Naive thymus-derived CD4-positive, alpha-beta T cell (primary cell): ENCODE measurements around the gene CDK8. TPM values are rescaled to one million over a fixed set of nuclear protein-coding genes. Genes with fewer than 3 reads are reported as not detected.

Source experiments
- ATAC-seq: fragments of 150-1000 bp; cut with Tn5 transposase; 2 replicates; pipeline ENCODE4 v1.10.0; 2021; ENCODE audit warnings: mild to moderate bottlenecking, moderate library complexity
- CTCF ChIA-PET: fragments of 350-600 bp; sonication (Branson Sonifier 250); formaldehyde crosslinking; loops from one replicate; lab custom pipeline; 2021; ENCODE audit warnings: antibody characterized with exemption; lab: Charles Lee
- POLR2A ChIA-PET: fragments of 350-600 bp; sonication (Branson Sonifier 250); formaldehyde crosslinking; loops from one replicate; lab custom pipeline; 2021; ENCODE audit warnings: antibody characterized with exemption, inconsistent platforms; lab: Charles Lee
- DNase-seq, 9 donors: peaks; one replicate each; pipeline versions ENCODE4 v3.0.0 to v3.0.0-alpha.2; 2020 to 2022; ENCODE audit warnings: mixed read lengths in 1 of 9
- H3K27ac ChIP-seq: one replicate; pipeline ENCODE4 v1.7.0; 2013; ENCODE audit warnings: mild to moderate bottlenecking, low read depth, low read length, moderate library complexity
- H3K27me3 ChIP-seq, 2 donors: one replicate each; pipeline ENCODE4 v1.7.0; 2013; ENCODE audit warnings: low read length in 2 of 2, mild to moderate bottlenecking in 2 of 2, moderate library complexity in 2 of 2; ENCODE audit not compliant: control insufficient read depth in 2 of 2, insufficient read depth in 2 of 2
- H3K36me3 ChIP-seq, 3 experiments: 1 replicate in 2 of 3; 2 replicates in 1 of 3; pipeline ENCODE4 v1.7.0; 2013; ENCODE audit warnings: low read length in 3 of 3, mild to moderate bottlenecking in 3 of 3, moderate library complexity in 1 of 3; ENCODE audit not compliant: insufficient read depth in 3 of 3, control insufficient read depth in 2 of 3
- H3K4me1 ChIP-seq, 2 donors: one replicate each; pipeline ENCODE4 v1.7.0; 2013; ENCODE audit warnings: low read length in 2 of 2, mild to moderate bottlenecking in 2 of 2, moderate library complexity in 1 of 2; ENCODE audit not compliant: control insufficient read depth in 2 of 2, insufficient read depth in 2 of 2
- H3K4me3 ChIP-seq: 2 replicates; pipeline ENCODE4 v1.7.0; 2013; ENCODE audit warnings: mild to moderate bottlenecking, low read length
- H3K9me3 ChIP-seq, 3 experiments: 1 replicate in 2 of 3; 2 replicates in 1 of 3; pipeline ENCODE4 v1.7.0; 2013; ENCODE audit warnings: low read length in 3 of 3; ENCODE audit not compliant: control insufficient read depth in 2 of 3
- H3K27ac Mint-ChIP-seq, 9 donors: one replicate each; pipeline ENCODE4 v1.8.0; 2020 to 2022; ENCODE audit warnings: mixed read lengths in 9 of 9, mild to moderate bottlenecking in 8 of 9, moderate library complexity in 5 of 9, inconsistent platforms in 2 of 9
- H3K27me3 Mint-ChIP-seq, 5 donors: one replicate each; pipeline ENCODE4 v1.8.0; 2021 to 2022; ENCODE audit warnings: mixed read lengths in 5 of 5, mild to moderate bottlenecking in 1 of 5
- H3K36me3 Mint-ChIP-seq, 5 donors: one replicate each; pipeline ENCODE4 v1.8.0; 2020 to 2022; ENCODE audit warnings: mixed read lengths in 5 of 5, mild to moderate bottlenecking in 3 of 5, inconsistent platforms in 1 of 5
- H3K4me1 Mint-ChIP-seq, 7 donors: one replicate each; pipeline ENCODE4 v1.8.0; 2020 to 2022; ENCODE audit warnings: mixed read lengths in 7 of 7, mild to moderate bottlenecking in 3 of 7, inconsistent platforms in 1 of 7
- H3K4me3 Mint-ChIP-seq, 10 donors: one replicate each; pipeline ENCODE4 v1.8.0; 2020 to 2022; ENCODE audit warnings: mild to moderate bottlenecking in 10 of 10, mixed read lengths in 10 of 10, moderate library complexity in 6 of 10, inconsistent platforms in 2 of 10
- H3K9me3 Mint-ChIP-seq, 11 donors: one replicate each; pipeline ENCODE4 v1.8.0; 2020 to 2022; ENCODE audit warnings: mixed read lengths in 11 of 11, mild to moderate bottlenecking in 4 of 11, inconsistent platforms in 1 of 11, moderate library complexity in 1 of 11
- intact Hi-C, 2 donors: fragments of 100-400 bp; cut with micrococcal nuclease; formaldehyde crosslinking; loops; one replicate each; pipeline ENCODE4 v1.15.1; 2023
- polyA plus RNA-seq, 2 donors: library from polyadenylated mRNA; unstranded; fragments of 300-500 nt; fragmentation: Illumina TruSeq; gene quantifications; one replicate each; pipeline ENCODE4 v1.2.3, GENCODE V29; 2021
- total RNA-seq, 6 experiments: library from RNA in 5 of 6; stranded (reverse) in 5 of 6; gene quantifications; 1 replicate in 5 of 6; 2 replicates in 1 of 6; pipeline ENCODE4 v1.2.3 and lab custom pipeline; 2021 to 2026

CDK8 gene
- total and polyA plus RNA-seq, 7 experiments from 2014 or later, result 5.5 to 14.0 (median 10.8) TPM

DNA sequence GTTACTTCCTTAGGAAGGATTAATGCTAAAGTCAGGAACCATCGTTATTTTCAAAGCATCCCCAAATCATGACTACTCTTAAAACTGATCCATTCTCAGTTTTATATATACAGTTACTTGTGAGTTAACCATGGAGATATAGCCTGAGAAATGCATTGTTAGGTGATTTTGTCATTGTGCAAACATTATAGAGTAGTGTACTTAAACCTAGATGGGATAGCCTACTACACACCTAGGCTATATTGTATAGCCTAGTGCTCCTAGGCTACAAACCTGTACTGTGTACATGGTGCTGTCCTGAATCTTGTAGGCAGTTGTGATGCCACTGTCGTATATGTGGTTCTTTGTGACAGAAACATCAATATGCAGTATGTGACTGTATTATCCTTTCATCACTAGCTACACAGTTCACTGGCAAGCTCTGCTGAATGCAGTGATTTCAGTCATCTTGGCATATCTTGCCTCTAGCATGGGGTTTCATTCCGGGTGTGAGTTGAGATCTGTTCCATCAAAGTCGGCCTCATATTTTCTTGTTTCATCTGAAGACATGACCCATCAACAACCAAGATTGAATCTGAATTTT, 45.3 kb downstream of the CDK8 start:
- H3K4me3 Mint-ChIP-seq, result no peak overlapping the region
- no peaks in the 10 kb centered on the region for H3K27me3 Mint-ChIP-seq
- ChIA-PET CTCF (no interaction called here), POLR2A (no interaction called here)
- no peaks in the 10 kb centered on the region for H3K36me3 ChIP-seq
- H3K9me3 ChIP-seq, result no peaks in the 10 kb centered on the region
- ATAC-seq (no peak), DNase-seq (no peak)
- H3K4me1 ChIP-seq, result peaks cover 0 to 4% of the 10 kb centered on the region in 2 donors
- H3K27ac ChIP-seq, result no peak overlapping the region
- H3K27me3 ChIP-seq, result no peaks in the 10 kb centered on the region
- peaks cover 2 to 54% (median 23%) of the 10 kb centered on the region in 5 donors for H3K36me3 Mint-ChIP-seq
- H3K9me3 Mint-ChIP-seq, result peaks cover 0 to 8% (median 2%) of the 10 kb centered on the region in 11 donors
- H3K4me3 ChIP-seq, result no peak overlapping the region
- no peak overlapping the region for H3K27ac Mint-ChIP-seq
- intact Hi-C loops, result no loop called here
- H3K4me1 Mint-ChIP-seq, result peaks cover 0 to 86% (median 75%) of the 10 kb centered on the region in 7 donors

DNA sequence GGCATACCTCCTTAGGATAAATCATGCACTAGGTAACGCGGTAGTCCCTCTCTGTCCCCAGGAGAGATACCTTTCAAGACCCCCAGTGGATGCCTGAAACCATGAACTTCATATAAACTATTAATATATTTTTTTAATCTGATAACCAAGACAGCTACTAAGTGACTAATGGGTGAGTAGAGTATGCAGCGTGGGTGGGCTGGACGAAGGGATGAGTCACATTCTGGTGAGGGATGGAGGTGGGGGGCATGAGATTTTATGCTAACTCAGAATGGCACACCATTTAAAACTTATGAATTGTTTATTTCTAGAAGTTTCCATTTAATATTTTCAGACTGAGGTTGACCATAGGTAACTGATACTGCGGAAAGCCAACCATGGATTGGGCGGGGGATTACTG, 46.2 kb downstream of the CDK8 start:
- Mint-ChIP-seq H3K4me1 (peaks cover 0 to 85% (median 70%) of the 10 kb centered on the region in 7 donors), H3K27me3 (no peaks in the 10 kb centered on the region), H3K4me3 (no peak overlapping the region), H3K27ac (no peak overlapping the region), H3K9me3 (peaks cover 0 to 8% (median 2%) of the 10 kb centered on the region in 11 donors), H3K36me3 (peaks cover 0 to 49% (median 21%) of the 10 kb centered on the region in 5 donors)
- CTCF ChIA-PET, result no interaction called here
- DNase-seq, result no peak
- no peaks in the 10 kb centered on the region for H3K36me3 ChIP-seq
- H3K4me1 ChIP-seq, result peaks cover 0 to 4% of the 10 kb centered on the region in 2 donors
- no peak overlapping the region for H3K27ac ChIP-seq
- intact Hi-C loops, result loop anchor here in 1 of 2 donors (5.0 kb wide), 1 partner anchor 37 kb away; no protein-coding TSS in a partner anchor
- POLR2A ChIA-PET, result no interaction called here
- H3K27me3 ChIP-seq, result no peaks in the 10 kb centered on the region
- H3K9me3 ChIP-seq, result no peaks in the 10 kb centered on the region
- H3K4me3 ChIP-seq, result no peak overlapping the region
- ATAC-seq, result no peak

DNA sequence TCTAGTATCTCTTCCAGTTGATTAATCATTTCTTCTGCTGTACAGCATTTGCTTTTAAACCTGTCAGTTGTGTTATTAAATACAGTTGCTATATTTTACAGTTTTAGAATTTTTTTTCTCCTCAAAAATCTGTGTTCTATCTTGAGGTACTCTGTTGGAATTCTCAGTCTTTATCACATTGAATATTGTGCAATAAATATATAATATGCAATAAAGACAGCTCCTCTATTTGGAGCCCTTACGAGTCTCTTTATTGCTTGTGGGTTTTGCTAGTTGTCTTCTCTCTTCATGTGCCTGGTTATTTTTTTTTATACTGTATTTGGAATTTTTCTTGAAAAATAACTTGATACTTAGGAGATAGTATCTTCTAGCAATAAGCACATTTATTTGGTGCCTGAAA, 51.7 kb downstream of the CDK8 start:
- Histone ChIP-seq H3K4me1 (peaks cover 0 to 11% of the 10 kb centered on the region in 2 donors), H3K27ac (no peak overlapping the region), H3K9me3 (no peaks in the 10 kb centered on the region), H3K36me3 (no peaks in the 10 kb centered on the region), H3K27me3 (no peaks in the 10 kb centered on the region), H3K4me3 (no peak overlapping the region)
- H3K9me3 Mint-ChIP-seq, result peaks cover 0 to 8% (median 2%) of the 10 kb centered on the region in 11 donors
- DNase-seq, result no peak
- H3K27me3 Mint-ChIP-seq, result no peaks in the 10 kb centered on the region
- H3K4me1 Mint-ChIP-seq, result peaks cover 8 to 79% (median 65%) of the 10 kb centered on the region in 7 donors
- CTCF ChIA-PET, result no interaction called here
- H3K4me3 Mint-ChIP-seq, result peak overlapping the region in 3 of 10 donors; percentile 5 to 22 (median 16)
- ATAC-seq, result no peak
- H3K27ac Mint-ChIP-seq, result peak overlapping the region in 1 of 9 donors; percentile 15
- intact Hi-C loops, result no loop called here
- H3K36me3 Mint-ChIP-seq, result peaks cover 0 to 44% (median 30%) of the 10 kb centered on the region in 5 donors
- POLR2A ChIA-PET, result no interaction called here

DNA sequence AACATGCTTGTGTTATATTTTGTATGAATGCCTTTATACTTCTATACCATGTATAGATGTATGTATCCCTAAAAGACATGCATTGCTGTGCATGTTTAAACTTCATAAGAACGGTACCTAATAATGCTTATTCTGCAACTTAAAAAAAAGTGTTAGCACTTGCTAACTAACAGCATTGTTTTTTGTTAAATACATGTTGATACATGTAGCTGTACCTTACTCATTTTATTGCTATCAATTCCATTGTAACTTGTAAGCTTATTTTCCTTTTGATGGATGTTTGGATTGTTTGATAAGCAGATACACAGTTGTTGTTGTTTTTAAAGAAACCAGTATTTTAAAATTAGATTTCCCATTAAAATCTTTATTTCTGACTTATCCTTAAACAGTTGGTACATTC, 53.8 kb downstream of the CDK8 start:
- intact Hi-C loops, result no loop called here
- Histone ChIP-seq H3K4me3 (no peak overlapping the region), H3K9me3 (no peaks in the 10 kb centered on the region), H3K4me1 (peaks cover 0 to 11% of the 10 kb centered on the region in 2 donors), H3K36me3 (no peaks in the 10 kb centered on the region), H3K27me3 (no peaks in the 10 kb centered on the region), H3K27ac (no peak overlapping the region)
- Mint-ChIP-seq H3K27me3 (no peaks in the 10 kb centered on the region), H3K27ac (no peak overlapping the region), H3K4me1 (peaks cover 8 to 74% (median 54%) of the 10 kb centered on the region in 7 donors), H3K9me3 (peaks cover 0 to 8% (median 4%) of the 10 kb centered on the region in 11 donors), H3K4me3 (no peak overlapping the region), H3K36me3 (peaks cover 0 to 47% (median 31%) of the 10 kb centered on the region in 5 donors)
- ATAC-seq (no peak), DNase-seq (no peak)
- ChIA-PET CTCF (no interaction called here), POLR2A (no interaction called here)

DNA sequence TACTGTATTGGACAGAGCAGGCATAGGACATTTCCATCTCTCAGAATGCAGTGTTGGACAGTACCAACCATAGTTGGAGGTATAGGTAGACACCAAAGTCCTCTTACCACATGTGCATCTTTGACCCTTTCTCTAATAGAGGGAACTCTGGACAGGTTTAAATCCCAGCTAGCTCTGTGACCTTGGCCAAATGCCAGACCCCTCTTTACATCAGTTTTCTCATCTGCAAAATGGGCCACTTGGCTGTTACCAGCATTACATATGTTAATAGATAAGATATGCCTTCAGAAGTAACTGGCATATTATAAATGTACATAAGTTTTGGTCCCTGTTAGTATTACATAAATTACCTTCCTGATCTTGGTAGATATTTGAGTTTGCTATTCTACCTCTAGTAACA, 54.3 kb downstream of the CDK8 start:
- POLR2A ChIA-PET, result no interaction called here
- Mint-ChIP-seq H3K4me1 (peaks cover 8 to 75% (median 56%) of the 10 kb centered on the region in 7 donors), H3K27me3 (no peaks in the 10 kb centered on the region), H3K27ac (no peak overlapping the region), H3K9me3 (peaks cover 0 to 8% (median 4%) of the 10 kb centered on the region in 11 donors), H3K36me3 (peaks cover 0 to 52% (median 36%) of the 10 kb centered on the region in 5 donors), H3K4me3 (peak overlapping the region in 1 of 10 donors; percentile 28)
- Histone ChIP-seq H3K4me3 (no peak overlapping the region), H3K36me3 (no peaks in the 10 kb centered on the region), H3K4me1 (peaks cover 0 to 11% of the 10 kb centered on the region in 2 donors), H3K27me3 (no peaks in the 10 kb centered on the region), H3K9me3 (no peaks in the 10 kb centered on the region), H3K27ac (no peak overlapping the region)
- ATAC-seq (no peak), DNase-seq (no peak)
- CTCF ChIA-PET, result no interaction called here
- intact Hi-C loops, result no loop called here

DNA sequence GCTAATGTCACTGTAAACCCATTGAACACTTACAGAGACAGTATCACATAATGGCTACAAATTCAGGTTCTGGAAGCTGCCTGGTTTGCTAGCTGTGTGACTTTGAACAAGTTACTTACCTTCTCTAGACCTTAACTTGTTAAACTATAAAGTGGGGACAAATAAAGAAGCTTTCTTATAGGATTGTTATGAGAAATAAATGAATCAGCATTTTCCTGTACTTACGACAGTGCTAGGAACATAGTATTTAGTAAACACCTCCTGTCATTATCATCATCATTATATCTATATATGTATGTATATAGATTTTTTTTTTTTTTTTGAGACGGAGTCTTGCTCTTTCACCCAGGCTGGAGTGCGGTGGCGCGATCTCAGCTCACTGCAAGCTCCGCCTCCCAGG, 54.9 kb downstream of the CDK8 start:
- Mint-ChIP-seq H3K9me3 (peaks cover 0 to 8% (median 2%) of the 10 kb centered on the region in 11 donors), H3K36me3 (peaks cover 0 to 51% (median 30%) of the 10 kb centered on the region in 5 donors), H3K4me3 (peak overlapping the region in 1 of 10 donors; percentile 28), H3K4me1 (peaks cover 8 to 75% (median 56%) of the 10 kb centered on the region in 7 donors), H3K27me3 (no peaks in the 10 kb centered on the region), H3K27ac (no peak overlapping the region)
- intact Hi-C loops, result no loop called here
- H3K36me3 ChIP-seq, result no peaks in the 10 kb centered on the region
- POLR2A ChIA-PET, result interaction anchor here (0.9 kb wide), 1 partner anchor 12 kb away, joined by 3 read pairs; no protein-coding TSS in a partner anchor
- ATAC-seq (no peak), DNase-seq (no peak)
- H3K27me3 ChIP-seq, result no peaks in the 10 kb centered on the region
- CTCF ChIA-PET, result no interaction called here
- no peaks in the 10 kb centered on the region for H3K9me3 ChIP-seq
- peaks cover 0 to 10% of the 10 kb centered on the region in 2 donors for H3K4me1 ChIP-seq
- H3K27ac ChIP-seq, result no peak overlapping the region
- no peak overlapping the region for H3K4me3 ChIP-seq

DNA sequence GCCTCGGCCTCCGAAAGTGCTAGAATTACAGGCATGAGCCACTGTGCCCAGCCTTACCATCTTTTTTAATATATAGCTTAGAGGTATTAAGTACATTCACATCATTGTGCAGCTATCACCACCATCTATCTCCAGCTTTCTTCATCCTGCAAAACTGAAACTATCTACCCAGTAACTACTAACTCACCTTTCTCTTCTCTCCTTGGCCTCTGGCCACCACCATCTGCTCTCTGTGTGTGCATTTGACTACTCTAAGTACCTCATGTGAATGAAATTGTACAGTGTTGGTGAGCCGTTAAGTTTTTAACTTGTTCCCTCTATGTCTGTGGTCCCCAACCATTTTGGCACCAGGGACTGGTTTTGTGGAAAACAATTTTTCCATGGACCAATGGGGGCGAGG, 56.1 kb downstream of the CDK8 start:
- Histone ChIP-seq H3K9me3 (no peaks in the 10 kb centered on the region), H3K27me3 (no peaks in the 10 kb centered on the region), H3K4me3 (no peak overlapping the region), H3K27ac (no peak overlapping the region), H3K36me3 (no peaks in the 10 kb centered on the region), H3K4me1 (peaks cover 0 to 8% of the 10 kb centered on the region in 2 donors)
- Mint-ChIP-seq H3K36me3 (peaks cover 0 to 47% (median 25%) of the 10 kb centered on the region in 5 donors), H3K9me3 (peaks cover 0 to 8% (median 2%) of the 10 kb centered on the region in 11 donors), H3K27ac (no peak overlapping the region), H3K27me3 (no peaks in the 10 kb centered on the region), H3K4me3 (peak overlapping the region in 1 of 10 donors; percentile 21), H3K4me1 (peaks cover 8 to 69% (median 48%) of the 10 kb centered on the region in 7 donors)
- POLR2A ChIA-PET, result no interaction called here
- CTCF ChIA-PET, result no interaction called here
- no peak for ATAC-seq
- intact Hi-C loops, result no loop called here
- no peak for DNase-seq
